Neural progenitor cell (in vitro differentiated cells): ENCODE measurements around the gene PROSER3.

ENCODE experiments used
- CTCF ChIP-seq: fragments of 200-600 bp; sonication (generic); IDR thresholded peaks from 2 replicates; pipeline ENCODE4 v1.5.1; 2017; ENCODE audit warnings: antibody characterized with exemption, mild to moderate bottlenecking
- EZH2 ChIP-seq: fragments of 200-600 bp; sonication (generic); IDR thresholded peaks from 2 replicates; pipeline ENCODE4 v1.6.1; 2017; ENCODE audit warnings: antibody characterized with exemption, mild to moderate bottlenecking, moderate library complexity
- EZH2phosphoT487 ChIP-seq: fragments of 200-600 bp; sonication (generic); IDR thresholded peaks from 2 replicates; pipeline ENCODE4 v1.6.1; 2017; ENCODE audit warnings: antibody characterized with exemption

- TF ChIP-seq CTCF (no peak), EZH2phosphoT487 (no peak), EZH2 (no peak)
Measured at GRCh38 chr19:35708391-35708790, 49.6 kb upstream of the PROSER3 start.
